ENCODE data around the gene CAPN5.

DNA sequence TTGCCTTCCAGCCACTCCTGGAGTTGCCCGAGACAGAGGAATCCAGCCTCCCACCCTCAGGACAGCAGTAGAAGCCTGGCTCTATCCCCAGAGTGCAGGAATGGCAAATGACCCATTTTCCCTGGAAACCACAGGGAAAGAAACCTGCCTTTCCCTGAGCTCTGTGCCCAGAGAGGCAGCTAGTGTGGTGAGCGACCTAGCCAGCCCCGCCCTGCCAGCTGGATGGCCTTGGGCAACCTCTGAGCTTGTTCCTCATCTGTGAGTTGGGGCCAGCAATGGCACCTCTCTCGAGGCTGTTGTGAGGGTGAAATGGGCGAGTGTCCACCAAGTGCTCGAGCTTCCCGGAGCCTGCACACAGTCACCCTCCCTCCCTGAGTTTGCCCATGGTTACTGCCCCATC is 39.5 kb downstream of the CAPN5 start:
- TF ChIP-seq POLR2AphosphoS5 (IDR thresholded peaks at IDR 0.05; ENCODE audit: low read depth) = no peak
- no peak for TF ChIP-seq CTCF (IDR thresholded peaks at IDR 0.05; ENCODE audit: insufficient read depth, low read length)

All from HL-60 (cell line).